Pulmonary artery endothelial cell (primary cell): ENCODE measurements around the gene EVA1B. TPM values are rescaled to one million over a fixed set of nuclear protein-coding genes. Genes with fewer than 3 reads are reported as not detected.

ENCODE experiments used
- DNase-seq: peaks from one replicate; pipeline ENCODE4 v3.0.0-alpha.2; 2011; ENCODE audit warnings: low read depth, low spot score
- total RNA-seq: library from RNA; depleted of rRNA; stranded (reverse); fragments of >200 nt; gene quantifications from 2 replicates; pipeline ENCODE4 v1.2.3, GENCODE V29; 2014

EVA1B gene
- total RNA-seq, 1 donor from 2014 or later: 133 TPM

DNA sequence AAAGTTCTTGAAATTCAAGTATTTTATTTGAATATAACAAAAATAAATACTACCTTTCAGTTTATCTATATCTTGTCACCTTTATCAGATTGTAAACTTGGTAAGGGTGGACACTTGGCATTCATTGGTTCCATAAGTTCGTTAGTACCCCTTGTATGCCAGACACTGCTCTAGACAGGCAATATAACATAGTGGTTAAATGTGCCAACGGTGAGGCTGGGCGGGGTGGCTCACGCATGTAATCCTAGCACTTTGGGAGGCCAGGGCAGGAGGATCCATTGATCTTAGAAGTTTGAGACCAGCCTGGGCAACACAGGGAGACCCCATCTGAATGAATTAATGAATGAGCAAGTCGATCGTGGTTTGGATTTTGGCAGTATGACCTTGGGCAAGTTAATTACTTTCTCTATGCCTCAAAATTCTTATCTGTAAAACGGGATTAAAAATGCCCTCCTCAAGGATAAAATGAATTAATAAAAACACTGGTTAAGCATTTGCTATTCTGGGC is 43.6 kb downstream of the EVA1B start:
- DNase-seq: no peak

DNA sequence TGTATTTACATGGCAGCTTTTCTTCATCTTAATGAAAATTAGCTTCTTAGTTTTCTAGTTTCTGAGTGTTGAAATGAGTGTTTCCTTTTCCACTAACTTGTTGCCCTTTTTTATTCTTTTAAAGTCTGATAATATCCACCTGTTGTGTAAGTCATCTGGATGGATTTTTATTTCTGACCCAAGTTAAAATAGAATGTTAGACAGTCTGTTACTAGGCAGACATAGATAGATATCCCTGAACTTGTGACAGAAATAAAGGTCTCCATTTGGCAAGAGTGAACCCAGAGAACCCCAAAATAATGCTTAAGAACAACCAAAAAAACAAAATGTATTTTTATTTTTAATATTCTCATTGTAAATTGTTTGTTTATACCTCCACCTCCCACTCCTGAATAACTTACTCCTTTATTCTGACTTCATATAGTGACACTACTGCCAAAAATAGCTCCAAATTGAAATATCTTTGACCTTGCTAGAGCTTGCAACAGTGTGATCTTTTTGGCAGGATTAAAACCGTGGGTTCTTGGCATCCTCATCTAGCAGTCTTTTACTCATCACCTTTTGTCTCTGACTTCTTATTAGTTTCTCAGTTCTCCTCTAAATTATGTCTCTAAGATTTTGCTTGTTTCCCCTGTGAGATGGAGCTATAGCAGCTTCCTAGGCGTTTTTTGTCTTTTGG is 44.2 kb downstream of the EVA1B start:
- no peak for DNase-seq

DNA sequence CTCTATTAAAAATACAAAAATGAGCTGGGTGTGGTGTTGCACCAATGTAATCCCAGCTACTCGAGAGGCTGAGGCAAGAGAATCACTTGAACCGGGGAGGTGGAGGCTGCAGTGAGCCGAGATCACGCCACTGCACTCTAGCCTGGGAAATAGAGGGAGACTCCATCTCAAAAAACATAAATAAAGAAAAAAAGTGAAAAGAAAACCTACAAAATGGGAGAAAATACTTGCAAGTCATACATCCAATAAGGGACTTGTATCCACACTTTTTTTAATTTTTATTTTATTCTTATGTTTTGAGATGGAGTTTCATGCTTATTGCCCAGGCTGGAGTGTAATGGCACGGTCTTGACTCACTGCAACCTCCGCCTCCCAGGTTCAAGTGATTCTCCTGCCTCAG is 46.8 kb downstream of the EVA1B start:
- no peak for DNase-seq

DNA sequence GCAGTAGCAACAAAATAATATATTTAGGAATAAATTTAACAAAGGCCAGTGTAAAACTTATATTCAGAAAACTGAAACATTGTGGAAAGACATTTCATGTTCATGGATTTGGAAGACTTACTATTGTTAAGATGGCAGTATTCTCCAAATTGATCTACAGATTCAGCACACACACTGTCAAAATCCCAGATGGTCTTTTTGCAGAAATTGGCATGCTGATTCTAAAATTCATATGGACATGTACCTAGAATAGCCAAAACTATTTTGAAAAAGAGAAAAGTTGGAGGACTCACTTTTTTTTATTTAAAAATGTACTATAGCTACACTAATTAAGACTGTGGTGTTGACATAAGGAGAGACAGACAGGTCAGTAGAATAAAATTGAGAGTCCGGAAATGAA is 49.2 kb downstream of the EVA1B start:
- no peak for DNase-seq

DNA sequence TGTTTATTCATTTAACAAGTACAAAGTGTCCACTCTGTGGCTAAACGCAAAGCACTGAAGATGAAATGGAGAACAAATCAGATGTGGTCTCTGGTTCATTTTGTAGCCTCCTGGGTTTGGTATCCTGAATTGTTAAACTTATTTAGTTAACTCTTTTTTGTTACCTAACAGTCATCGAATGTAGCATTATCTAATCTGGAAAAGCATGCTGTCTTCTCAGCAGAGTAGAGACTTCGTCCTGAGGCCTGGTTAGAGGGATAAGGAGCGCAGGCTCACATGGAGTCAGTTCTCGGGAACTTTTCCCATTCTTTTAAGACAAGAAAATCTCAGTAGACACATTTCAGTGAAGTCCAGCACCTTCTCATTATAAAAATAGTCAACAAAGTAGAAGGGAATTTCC is 50.4 kb downstream of the EVA1B start:
- no peak for DNase-seq

Other genes starting within 250 kb of the EVA1B start
- gene TEKT2, start 239.6 kb downstream of the EVA1B start, total RNA-seq: 0.13 and 0.21 TPM in 2 replicates
- gene ADPRS, start 234.8 kb downstream of the EVA1B start, total RNA-seq: 32.6 and 43.5 TPM in 2 replicates
- gene COL8A2, start 198.4 kb downstream of the EVA1B start, total RNA-seq: 3.7 and 5.6 TPM in 2 replicates
- 106 and 117 TPM in 2 replicates for gene TRAPPC3, start 174.2 kb downstream of the EVA1B start, total RNA-seq
- 77.1 and 91.4 TPM in 2 replicates for gene MAP7D1, start 167.5 kb downstream of the EVA1B start, total RNA-seq
- gene THRAP3, start 99.2 kb downstream of the EVA1B start, total RNA-seq: 152 and 167 TPM in 2 replicates
- 1.1 TPM in 2 replicates for gene SH3D21, start 17.3 kb downstream of the EVA1B start, total RNA-seq
- gene STK40, start 62.3 kb upstream of the EVA1B start, total RNA-seq: 13.3 and 19.2 TPM in 2 replicates
- 12.3 and 13.6 TPM in 2 replicates for gene LSM10, start 74.3 kb upstream of the EVA1B start, total RNA-seq
- gene OSCP1, start 126.8 kb upstream of the EVA1B start, total RNA-seq: 4.5 and 7.2 TPM in 2 replicates
- gene MRPS15, start 140.7 kb upstream of the EVA1B start, total RNA-seq: 92.1 and 102 TPM in 2 replicates
- gene CSF3R, start 159.3 kb upstream of the EVA1B start, total RNA-seq: not detected in 2 replicates